GM23248 (cell line): ENCODE measurements around the gene DDR1.
"Not testable (repeated sequence)": the region's sequence is repeated elsewhere in the genome, so short reads cannot be mapped to it uniquely, and the experiment has no call there.

ENCODE experiments used
- EZH2 ChIP-seq: fragments of 200-600 bp; sonication (generic); IDR thresholded peaks from 2 replicates; pipeline ENCODE4 v1.6.1; 2018; ENCODE audit warnings: antibody characterized with exemption, mild to moderate bottlenecking; ENCODE audit not compliant: insufficient read depth, poor library complexity, severe bottlenecking
- EZH2phosphoT487 ChIP-seq: fragments of 200-600 bp; sonication (generic); IDR thresholded peaks from 2 replicates; pipeline ENCODE4 v1.6.1; 2018; ENCODE audit warnings: antibody characterized with exemption, moderate library complexity, mild to moderate bottlenecking, low read depth; ENCODE audit not compliant: insufficient read depth

- TF ChIP-seq EZH2, EZH2phosphoT487: not testable (repeated sequence)
These were observed 10.5 kb upstream of the DDR1 start for GRCh38 chr6:30873795-30874194.
